H1 (cell line): ENCODE measurements around the gene SCGN. TPM values are rescaled to one million over a fixed set of nuclear protein-coding genes. Genes with fewer than 3 reads are reported as not detected.

Experiments used
- CTCF ChIA-PET: fragments of 300-600 bp; sonication (Branson Sonifier 250); formaldehyde crosslinking; loops from one replicate; lab custom pipeline; 2021; ENCODE audit not compliant: partially characterized antibody; lab: Charles Lee
- POLR2A ChIA-PET: fragments of 300-600 bp; sonication (Branson Sonifier 250); formaldehyde crosslinking; loops from one replicate; lab custom pipeline; 2021; ENCODE audit warnings: inconsistent platforms; ENCODE audit not compliant: partially characterized antibody; lab: Charles Lee
- DNase-seq, 2 experiments: peaks; one replicate each; pipeline versions ENCODE4 v3.0.0 to v3.0.0-alpha.2; 2010 to 2022; ENCODE audit warnings: low spot score in 2 of 2, low read depth in 1 of 2, mixed read lengths in 1 of 2
- FAIRE-seq: peaks from 2 replicates; lab custom pipeline; 2011; peaks lifted over from hg19 to GRCh38; lab: Jason Lieb, UNC
- H2AFZ ChIP-seq: 2 replicates; pipeline ENCODE4 v1.8.1; 2012; ENCODE audit warnings: low read length, inconsistent platforms
- H2AK5ac ChIP-seq: 2 replicates; pipeline ENCODE4 v1.6.1; 2013; ENCODE audit warnings: low read depth, low read length
- H2BK120ac ChIP-seq: replicated peaks from 2 replicates; pipeline ENCODE3; 2013; ENCODE audit warnings: low read depth, low read length, inconsistent platforms
- H2BK12ac ChIP-seq: 2 replicates; pipeline ENCODE4 v1.6.1; 2013; ENCODE audit warnings: low read depth, low read length
- H2BK15ac ChIP-seq: 2 replicates; pipeline ENCODE4 v1.6.1; 2013; ENCODE audit warnings: low read length
- H2BK20ac ChIP-seq: 2 replicates; pipeline ENCODE4 v1.6.1; 2013; ENCODE audit warnings: low read length
- H2BK5ac ChIP-seq: 2 replicates; pipeline ENCODE4 v1.6.1; 2013; ENCODE audit warnings: low read depth, low read length
- H3K14ac ChIP-seq: 2 replicates; pipeline ENCODE4 v1.6.1; 2013; ENCODE audit warnings: inconsistent platforms; ENCODE audit not compliant: insufficient read length
- H3K18ac ChIP-seq: 2 replicates; pipeline ENCODE4 v1.6.1; 2013; ENCODE audit warnings: low read length; ENCODE audit errors: extremely low read depth
- H3K23ac ChIP-seq: 2 replicates; pipeline ENCODE4 v1.6.1; 2013; ENCODE audit warnings: inconsistent platforms; ENCODE audit not compliant: insufficient read length
- H3K23me2 ChIP-seq: 2 replicates; pipeline ENCODE4 v1.6.1; 2013; ENCODE audit warnings: low read depth, low read length
- H3K27ac ChIP-seq: 2 replicates; pipeline ENCODE4 v1.6.1; 2011; ENCODE audit warnings: low read depth, low read length, inconsistent platforms
- H3K27me3 ChIP-seq, 4 experiments: replicated peaks in 1 of 4; 1 replicate in 1 of 4; 2 replicates in 3 of 4; pipeline versions ENCODE4 v1.6.1 to v1.8.1; 2011 to 2013; ENCODE audit warnings: low read length in 3 of 4, mild to moderate bottlenecking in 3 of 4, inconsistent platforms in 2 of 4, mixed read lengths in 2 of 4, moderate library complexity in 1 of 4; ENCODE audit not compliant: control insufficient read depth in 3 of 4, insufficient read depth in 3 of 4; ENCODE audit errors: extremely low read depth in 1 of 4
- H3K36me3 ChIP-seq, 4 experiments: 2 replicates each; pipeline versions ENCODE4 v1.6.1 to v1.8.1; 2011 to 2013; ENCODE audit warnings: mild to moderate bottlenecking in 4 of 4, low read length in 3 of 4, moderate library complexity in 2 of 4, control low read depth in 1 of 4, inconsistent platforms in 1 of 4; ENCODE audit not compliant: insufficient read depth in 4 of 4, control insufficient read depth in 2 of 4
- H3K4ac ChIP-seq: replicated peaks from 2 replicates; pipeline ENCODE3; 2013; ENCODE audit warnings: low read length, low read depth, mixed read lengths, inconsistent platforms; ENCODE audit not compliant: insufficient read length
- H3K4me1 ChIP-seq, 4 experiments: replicated peaks in 1 of 4; 1 replicate in 1 of 4; 2 replicates in 3 of 4; pipeline versions ENCODE4 v1.6.1 to v1.8.1; 2011 to 2013; ENCODE audit warnings: low read length in 3 of 4, inconsistent platforms in 2 of 4, mixed read lengths in 1 of 4; ENCODE audit not compliant: insufficient read depth in 4 of 4, control insufficient read depth in 3 of 4
- H3K4me2 ChIP-seq, 2 experiments: 2 replicates each; pipeline versions ENCODE4 v1.6.1 to v1.8.1; 2011 to 2013; ENCODE audit warnings: low read depth in 2 of 2, low read length in 2 of 2, control low read depth in 1 of 2, inconsistent platforms in 1 of 2, mild to moderate bottlenecking in 1 of 2; ENCODE audit not compliant: insufficient read depth in 1 of 2
- H3K4me3 ChIP-seq, 4 experiments: fragments of 200-600, 300-600 bp in 1 of 4; sonication (generic), shearing (Covaris generic), sonication (Bioruptor Twin) in 1 of 4; 2 replicates each; pipeline versions ENCODE4 v1.5.1 to v1.8.1; 2011 to 2016; ENCODE audit warnings: low read length in 4 of 4, low read depth in 3 of 4, control low read depth in 2 of 4, inconsistent platforms in 2 of 4, mild to moderate bottlenecking in 2 of 4, mixed read lengths in 1 of 4, moderate library complexity in 1 of 4; ENCODE audit not compliant: insufficient read depth in 2 of 4; ENCODE audit errors: extremely low read depth in 1 of 4
- H3K56ac ChIP-seq: replicated peaks from 2 replicates; pipeline ENCODE3; 2013; ENCODE audit warnings: low read depth, mild to moderate bottlenecking, mixed read lengths, low read length, inconsistent platforms; ENCODE audit not compliant: insufficient read length
- H3K79me1 ChIP-seq: 2 replicates; pipeline ENCODE4 v1.6.1; 2013; ENCODE audit warnings: low read depth, low read length, control low read depth
- H3K79me2 ChIP-seq, 2 experiments: 2 replicates each; pipeline versions ENCODE4 v1.6.1 to v1.8.1; 2012 to 2013; ENCODE audit warnings: low read length in 2 of 2, mild to moderate bottlenecking in 2 of 2, inconsistent platforms in 1 of 2; ENCODE audit not compliant: insufficient read depth in 2 of 2, control insufficient read depth in 1 of 2
- H3K9ac ChIP-seq, 4 experiments: replicated peaks in 1 of 4; 1 replicate in 1 of 4; 2 replicates in 3 of 4; pipeline versions ENCODE4 v1.6.1 to v1.8.1; 2011 to 2013; ENCODE audit warnings: low read depth in 3 of 4, low read length in 3 of 4, control low read depth in 2 of 4, mild to moderate bottlenecking in 2 of 4, moderate library complexity in 2 of 4, inconsistent platforms in 1 of 4; ENCODE audit errors: extremely low read depth in 1 of 4
- H3K9me3 ChIP-seq, 2 experiments: 2 replicates each; pipeline versions ENCODE4 v1.6.1 to v1.8.1; 2012 to 2013; ENCODE audit warnings: mild to moderate bottlenecking in 2 of 2, moderate library complexity in 2 of 2, control low read depth in 1 of 2, inconsistent platforms in 1 of 2, low read depth in 1 of 2, low read length in 1 of 2, mixed read lengths in 1 of 2; ENCODE audit not compliant: insufficient read depth in 2 of 2
- H4K20me1 ChIP-seq, 2 experiments: replicated peaks in 1 of 2; 2 replicates each; pipeline versions ENCODE3 to v1.8.1; 2011 to 2013; ENCODE audit warnings: inconsistent platforms in 2 of 2, low read length in 2 of 2, mild to moderate bottlenecking in 1 of 2; ENCODE audit not compliant: insufficient read depth in 2 of 2, control insufficient read depth in 1 of 2
- H4K5ac ChIP-seq: 2 replicates; pipeline ENCODE4 v1.6.1; 2013; ENCODE audit warnings: low read length, low read depth, mixed read lengths, inconsistent platforms; ENCODE audit not compliant: insufficient read length
- H4K8ac ChIP-seq: 2 replicates; pipeline ENCODE4 v1.8.0; 2013; ENCODE audit warnings: mild to moderate bottlenecking, moderate library complexity, low read length, inconsistent platforms; ENCODE audit not compliant: insufficient read depth; ENCODE audit errors: extremely low read depth
- H4K91ac ChIP-seq: replicated peaks from 2 replicates; pipeline ENCODE3; 2013; ENCODE audit warnings: low read length, mixed read lengths, inconsistent platforms; ENCODE audit not compliant: insufficient read length
- ASH2L ChIP-seq: fragments of 200-600, 300-600 bp; sonication (generic); IDR thresholded peaks from one replicate; pipeline ENCODE4 v1.7.1; 2017; ENCODE audit warnings: low read length
- CEBPB ChIP-seq: IDR thresholded peaks from 2 replicates; pipeline ENCODE4 v1.6.1; 2012; ENCODE audit warnings: low read depth, low read length
- WGBS, 2 experiments: shearing (Covaris generic) in 1 of 2; methylation state at CpG; one replicate each; pipeline versions ENCODE4 v1.1.6 to v1.1.7; 2013 to 2015; ENCODE audit warnings: low lambda C conversion rate in 2 of 2, mixed read lengths in 2 of 2, inconsistent platforms in 1 of 2, low coverage in 1 of 2, missing lambda C conversion rate in 1 of 2; ENCODE audit not compliant: insufficient replicate concordance in 2 of 2, insufficient coverage in 1 of 2, insufficient read length in 1 of 2; ENCODE audit errors: extremely low coverage in 1 of 2, missing lambda C conversion rate in 1 of 2; 5-methylcytosine and 5-hydroxymethylcytosine counted together
- polyA plus RNA-seq, 7 experiments: library from polyadenylated mRNA; depleted of rRNA in 3 of 7; stranded (reverse) in 5 of 7; unstranded in 2 of 7; fragments of >200 nt in 5 of 7; fragments of 200-250 nt in 2 of 7; gene quantifications; 1 replicate in 5 of 7; 2 replicates in 1 of 7; 4 replicates in 1 of 7; pipeline versions ENCODE4 v1.2.1 to v1.2.3, GENCODE V29; 2011 to 2013; ENCODE audit warnings: missing spikeins in 2 of 7, mixed read lengths in 2 of 7
- total RNA-seq: library from RNA; stranded (reverse); fragmentation: NEBNext Ultra II Directional; extraction: Animal tissue kit (Norgen Biotek cat#: 25700); gene quantifications from 2 replicates; pipeline ENCODE4 v1.2.1, GENCODE V29; 2021

SCGN gene
- total and polyA plus RNA-seq, 2 of the 8 experiments (the other 6 are each of a cell fraction or from before 2014, with no cell fraction given), result not detected

GRCh38 chr6:25676775-25677174, 24.8 kb downstream of the SCGN start:
- Histone ChIP-seq H4K20me1 (no peaks in the 10 kb centered on the region), H4K91ac (no peak overlapping the region), H3K36me3 (no peaks in the 10 kb centered on the region), H3K4me2 (no peak overlapping the region), H3K27me3 (peaks cover 0 to 1% (median 0%) of the 10 kb centered on the region in 4 experiments; a peak in 1 of 7 replicates), H2BK5ac (no peak overlapping the region), H3K9me3 (no peaks in the 10 kb centered on the region), H3K23me2 (peaks cover 3% of the 10 kb centered on the region; the same call in 1 of the 2 replicates), H2BK15ac (no peak overlapping the region), H4K8ac (no peak overlapping the region), H3K9ac (no peak overlapping the region), H3K23ac (no peak overlapping the region), H3K4me3 (no peak overlapping the region), H3K56ac (no peak overlapping the region), H4K5ac (no peak overlapping the region), H3K79me1 (no peaks in the 10 kb centered on the region), H3K18ac (no peak overlapping the region), H3K4ac (no peak overlapping the region), H2AK5ac (no peak overlapping the region), H2BK120ac (no peak overlapping the region), H2AFZ (no peak overlapping the region), H3K79me2 (no peaks in the 10 kb centered on the region), H3K27ac (no peak overlapping the region), H3K14ac (no peak overlapping the region), H2BK12ac (no peak overlapping the region), H3K4me1 (no peaks in the 10 kb centered on the region), H2BK20ac (no peak overlapping the region)
- WGBS, 2 experiments, result 81% methylated on average over 5 of the region's 5 CpGs; no CpG with 5 or more reads in 1 of the 2 experiments
- CTCF ChIA-PET, result no interaction called here
- TF ChIP-seq ASH2L, result no peak
- peak; percentile 47; the same call in 1 of the 2 replicates for TF ChIP-seq CEBPB
- POLR2A ChIA-PET, result no interaction called here
- no peak for FAIRE-seq
- DNase-seq, result no peak
